NCI-H128 (cell line): ENCODE data around the gene MRPL19.
A peak's percentile ranks its signal among the peaks of the same experiment; 100 is the strongest.
"Not testable (repeated sequence)": the region's sequence is repeated elsewhere in the genome, so short reads cannot be mapped to it uniquely, and the experiment has no call there.

Source experiments
- DNase-seq: peaks from one replicate; lab custom pipeline; 2025; ENCODE audit not compliant: unreplicated experiment; lab: John Stamatoyannopoulos, UW

MRPL19 gene

DNA sequence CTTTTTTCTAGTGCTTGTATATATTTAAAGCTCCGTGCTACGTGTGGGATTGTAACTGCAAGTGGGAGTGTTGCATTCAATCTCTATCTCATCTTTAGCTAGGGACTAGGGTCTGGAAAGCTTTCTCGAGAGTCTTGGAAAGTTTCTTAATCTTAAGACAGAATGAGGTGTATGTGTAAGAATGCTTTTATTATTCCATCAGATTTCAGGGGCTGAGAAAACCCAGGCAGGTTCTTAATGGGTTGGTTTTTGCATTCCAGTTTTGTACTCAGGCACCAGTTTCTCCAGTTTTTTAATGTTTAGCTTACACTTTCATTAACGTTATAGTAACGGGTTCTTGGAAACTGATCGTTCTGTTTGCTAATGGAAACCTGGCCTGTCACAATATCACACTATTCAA lies 20.3 kb downstream of the MRPL19 start:
- no peak for DNase-seq

DNA sequence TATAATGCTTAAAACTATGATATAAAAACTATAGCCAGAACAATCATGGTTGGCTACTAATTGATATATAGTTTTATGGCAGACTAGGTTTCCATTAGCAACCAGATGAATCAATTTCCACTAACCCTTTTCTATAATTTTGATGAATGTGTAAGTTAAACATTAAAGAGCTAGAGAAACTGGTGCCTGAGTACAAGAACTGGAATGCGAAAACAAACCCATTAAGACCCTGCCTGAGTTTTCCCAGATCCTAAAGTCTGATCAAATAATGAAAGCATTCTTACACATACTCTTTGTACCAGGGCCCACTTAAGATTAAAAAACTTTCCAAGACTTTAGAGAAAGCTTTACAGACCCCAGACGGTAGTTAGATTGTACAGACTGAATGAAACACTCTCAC lies 21.3 kb downstream of the MRPL19 start:
- no peak for DNase-seq

DNA sequence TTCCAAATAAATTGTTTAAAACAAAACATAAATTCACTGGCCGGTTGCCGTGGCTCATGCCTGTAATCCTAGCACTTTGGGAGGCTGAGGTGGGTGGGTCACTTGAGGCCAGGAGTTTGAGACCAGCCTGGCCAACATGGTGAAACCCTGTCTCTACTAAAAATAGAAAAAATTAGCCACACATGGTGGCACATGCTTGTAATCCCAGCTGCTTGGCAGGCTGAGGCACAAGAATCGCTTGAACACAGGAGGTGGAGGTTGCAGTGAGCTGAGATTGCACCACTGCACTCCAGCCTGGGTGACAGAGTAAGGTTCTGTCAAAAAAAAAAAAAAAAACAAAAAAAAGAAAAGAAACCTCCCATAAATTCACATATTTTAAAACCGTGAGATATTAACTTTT lies 28.8 kb downstream of the MRPL19 start:
- not testable (repeated sequence) for DNase-seq

DNA sequence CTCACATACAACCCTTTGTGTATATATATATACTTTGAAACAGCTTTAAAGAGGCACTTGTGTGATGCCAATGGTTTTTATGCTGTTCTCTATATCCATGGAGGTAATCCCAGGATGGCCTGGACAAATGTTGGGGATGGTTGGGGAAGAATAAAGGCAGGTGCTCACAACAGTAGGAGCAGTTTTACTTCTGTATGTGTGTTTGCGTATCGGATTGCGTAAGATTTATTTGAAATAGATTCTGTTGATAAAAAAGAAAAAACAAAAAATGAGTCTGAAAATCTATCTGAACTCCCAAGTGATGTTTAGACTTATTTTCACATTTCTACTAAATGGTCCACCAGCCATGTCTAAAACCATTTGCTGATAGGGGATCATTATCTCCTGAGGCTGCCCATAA lies 29.3 kb downstream of the MRPL19 start:
- no peak for DNase-seq

DNA sequence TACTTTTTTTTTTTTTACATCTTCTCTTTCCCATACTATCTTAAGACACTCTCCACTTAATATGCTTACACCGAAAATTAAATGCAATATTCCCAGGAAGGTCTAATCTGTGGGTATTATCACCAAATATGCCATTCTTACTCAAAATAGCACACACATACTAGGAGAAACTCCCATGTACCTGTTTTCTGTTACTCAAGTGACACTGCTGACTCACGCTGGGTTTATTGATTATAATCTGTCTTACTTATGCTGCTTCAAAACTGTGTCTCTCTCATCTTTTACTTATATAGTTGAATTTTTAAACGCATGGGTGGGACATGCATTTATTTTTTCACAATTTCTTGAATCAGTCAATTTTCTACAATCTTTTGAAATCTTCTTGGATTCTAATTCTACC lies 29.9 kb downstream of the MRPL19 start:
- no peak for DNase-seq

DNA sequence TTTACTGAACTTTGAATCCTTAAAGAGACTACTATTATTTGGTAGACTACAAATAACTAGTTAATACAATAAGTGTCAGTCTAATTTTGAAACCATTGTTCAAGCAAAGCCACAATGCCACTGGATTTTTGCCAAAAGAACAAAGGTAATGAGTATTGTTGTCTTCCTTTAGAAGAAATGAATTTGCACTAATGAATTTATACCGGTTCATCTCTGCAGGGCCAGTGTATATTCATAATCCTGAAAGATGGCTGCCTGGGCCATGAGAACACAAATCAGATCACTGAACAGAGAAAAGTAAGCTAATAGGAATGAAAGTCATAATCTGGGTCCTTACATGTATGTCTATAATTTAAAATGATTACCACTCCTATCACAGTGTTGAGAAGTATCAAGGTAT lies 33.0 kb downstream of the MRPL19 start:
- no peak for DNase-seq

DNA sequence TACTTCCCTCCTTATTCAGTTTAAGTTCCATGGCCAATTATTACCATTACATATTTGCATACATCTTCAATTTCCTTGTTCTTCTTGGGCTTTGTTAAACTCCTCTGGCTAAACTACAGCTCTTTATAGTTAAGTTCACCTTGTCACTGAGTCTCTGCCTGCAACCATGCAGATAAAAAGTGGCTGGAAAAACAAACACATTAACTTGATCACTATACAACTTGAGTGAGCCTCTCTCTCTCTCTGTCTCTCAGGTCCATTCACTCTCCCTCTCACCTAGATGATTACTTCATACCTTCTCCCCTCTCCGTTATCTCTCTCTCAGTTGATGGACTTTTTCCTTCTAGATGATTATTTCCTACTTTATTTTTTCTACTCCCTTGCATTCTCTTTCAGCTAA lies 33.8 kb downstream of the MRPL19 start:
- DNase-seq = no peak

DNA sequence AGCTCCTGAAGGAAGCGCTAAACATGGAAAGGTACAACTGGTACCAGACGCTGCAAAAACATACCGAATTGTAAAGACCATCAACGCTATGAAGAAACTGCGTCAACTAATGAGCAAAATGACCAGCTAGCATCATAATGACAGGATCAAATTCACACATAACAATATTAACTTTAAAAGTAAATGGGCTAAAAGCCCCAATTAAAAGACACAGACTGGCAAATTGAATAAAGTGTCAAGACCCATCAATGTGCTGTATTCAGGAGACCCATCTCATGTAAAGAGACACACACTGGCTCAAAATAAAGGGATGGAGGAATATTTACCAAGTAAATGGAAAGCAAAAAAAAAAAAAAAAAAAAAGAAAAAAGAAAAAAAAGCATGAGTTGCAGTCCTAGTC lies 36.8 kb downstream of the MRPL19 start:
- DNase-seq = not testable (repeated sequence)

DNA sequence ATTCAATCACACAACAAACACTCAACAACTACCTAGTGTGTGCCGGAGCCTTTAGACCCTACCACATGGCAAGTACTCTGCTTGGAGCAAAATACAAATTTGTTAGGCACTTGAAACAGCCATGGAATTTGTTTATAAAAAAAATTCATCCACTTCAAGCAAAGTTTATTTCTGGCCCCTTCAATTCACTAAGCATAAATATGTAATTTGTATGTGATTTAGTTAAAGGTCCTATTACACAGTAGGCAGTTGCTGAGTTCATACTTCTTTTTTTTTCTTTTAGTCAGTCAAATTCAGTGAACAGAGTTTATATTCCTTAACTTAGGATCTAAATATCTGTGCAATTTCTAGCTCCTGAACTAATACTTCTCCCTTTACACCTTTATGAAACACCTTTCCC lies 41.6 kb downstream of the MRPL19 start:
- DNase-seq = no peak

DNA sequence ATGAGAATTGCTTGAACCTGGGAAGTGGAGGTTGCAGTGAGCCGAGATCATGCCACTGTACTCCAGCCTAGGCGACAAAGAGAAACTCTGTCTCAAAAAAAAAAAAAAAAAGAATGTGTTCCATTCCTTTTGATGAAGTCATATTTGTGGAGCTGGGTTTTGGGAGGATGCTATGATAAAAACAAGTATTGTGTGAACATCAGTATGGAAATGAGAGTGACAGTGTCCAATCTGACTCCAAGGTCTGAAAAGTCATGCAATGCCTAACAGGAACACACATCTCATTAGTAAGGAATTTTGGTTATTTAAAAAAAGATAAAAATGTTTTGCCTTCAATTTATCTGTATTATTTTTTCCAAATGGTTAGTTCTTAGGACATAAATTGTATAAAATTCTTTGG lies 52.3 kb downstream of the MRPL19 start:
- DNase-seq = no peak

DNA sequence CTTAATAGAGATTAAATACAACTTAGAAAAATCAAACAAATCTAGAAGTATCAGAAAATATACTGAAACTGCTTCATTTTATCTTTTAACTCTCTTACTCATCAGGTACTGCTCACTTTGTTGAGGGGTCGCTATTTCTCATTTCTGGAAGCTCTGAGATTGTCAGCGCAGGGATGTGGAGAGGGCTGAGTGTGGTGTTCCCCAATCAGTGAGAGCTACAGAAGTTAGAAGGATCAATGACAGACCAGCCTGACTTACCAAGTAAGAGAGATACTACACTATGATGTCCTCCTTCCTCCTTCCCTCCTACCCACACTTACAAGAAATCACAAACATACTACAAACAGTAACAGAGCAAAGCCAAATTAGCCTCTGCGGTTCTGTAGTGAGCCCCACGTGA lies 56.0 kb downstream of the MRPL19 start:
- no peak for DNase-seq

DNA sequence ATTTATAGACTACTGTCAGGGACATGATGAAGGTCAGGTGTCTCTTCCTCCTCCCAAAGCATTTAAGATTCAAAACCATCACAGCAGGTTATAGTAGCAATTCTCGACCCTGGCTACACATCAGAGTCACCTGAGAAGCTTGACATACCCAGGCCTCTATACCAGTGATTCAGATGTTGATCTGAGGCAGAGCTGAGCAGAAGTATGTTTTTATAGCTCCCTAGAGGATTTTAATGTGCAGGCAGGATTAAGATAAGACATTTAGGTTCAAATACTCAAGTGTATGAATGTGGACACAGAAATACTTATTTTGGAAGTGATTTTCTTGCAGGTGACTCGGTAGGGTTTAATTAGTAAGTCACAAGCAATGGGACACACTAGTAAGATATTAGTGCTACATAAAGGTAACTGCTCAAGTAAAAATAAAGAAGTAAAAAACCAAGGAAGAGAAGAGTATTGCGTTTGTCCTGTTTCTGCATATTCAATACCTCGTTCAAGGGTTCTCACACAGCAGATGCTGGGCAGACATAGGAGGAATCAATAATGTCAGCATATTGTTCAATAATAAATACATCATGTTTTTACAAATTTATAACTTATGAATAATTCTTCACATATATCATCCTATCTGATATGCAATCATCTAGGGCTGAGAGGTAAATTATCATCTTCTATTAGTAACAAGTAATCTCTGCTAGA lies 57.2 kb downstream of the MRPL19 start:
- DNase-seq = no peak

DNA sequence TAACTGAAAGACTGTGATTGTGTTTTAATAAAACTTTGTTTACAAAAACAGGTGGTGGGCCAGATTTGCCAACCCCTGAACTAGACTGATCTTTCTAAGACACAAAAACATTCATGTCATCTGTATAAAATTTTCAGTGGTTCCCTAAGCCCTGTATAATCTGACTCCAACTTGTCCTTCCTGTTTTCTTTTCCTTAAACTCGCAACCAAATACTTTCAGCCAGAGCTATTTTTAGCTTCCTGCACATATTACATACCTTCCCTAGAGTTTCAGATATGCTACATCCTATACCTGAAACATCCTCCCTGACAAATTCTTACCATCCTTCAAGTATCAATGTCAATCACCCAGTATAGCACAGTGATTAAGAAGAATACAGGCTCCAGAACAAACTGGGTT lies 59.3 kb downstream of the MRPL19 start:
- no peak for DNase-seq

DNA sequence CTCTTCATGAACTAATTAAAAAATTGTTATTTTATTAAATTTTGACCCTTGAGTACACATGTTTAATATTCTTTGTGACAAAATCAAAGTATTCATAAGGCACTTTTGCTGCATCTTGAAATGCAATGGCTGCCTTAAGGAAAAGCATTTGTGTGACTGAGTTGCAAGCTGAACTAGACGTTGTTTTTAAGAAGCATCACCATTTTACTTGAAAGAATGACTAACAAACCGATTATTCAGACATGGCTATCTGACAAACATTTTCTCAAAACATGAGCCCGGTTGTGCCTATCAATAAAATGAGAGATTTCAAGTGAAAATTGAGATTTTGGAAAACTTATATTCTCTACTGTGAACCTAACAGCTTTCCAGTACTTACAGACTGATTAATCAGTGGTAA lies 61.3 kb downstream of the MRPL19 start:
- DNase-seq = no peak

DNA sequence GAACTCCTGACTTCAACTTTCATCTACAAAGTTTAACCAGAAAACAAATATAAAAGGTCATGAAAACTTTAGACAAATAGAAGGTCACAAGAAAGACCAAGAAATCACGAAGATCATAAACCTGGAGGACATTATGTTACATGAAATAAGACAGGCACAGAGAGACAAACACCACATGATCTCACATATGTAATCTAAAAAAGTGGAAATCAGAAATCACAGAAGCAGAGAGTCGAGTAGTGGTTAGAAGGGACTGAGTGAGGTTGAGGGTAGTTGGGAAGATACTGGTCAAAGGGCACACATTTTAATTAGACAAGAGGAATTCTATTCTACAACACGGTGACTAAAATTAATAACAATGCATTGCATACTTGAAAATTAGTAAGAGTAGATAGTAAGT lies 62.7 kb downstream of the MRPL19 start:
- DNase-seq = no peak

DNA sequence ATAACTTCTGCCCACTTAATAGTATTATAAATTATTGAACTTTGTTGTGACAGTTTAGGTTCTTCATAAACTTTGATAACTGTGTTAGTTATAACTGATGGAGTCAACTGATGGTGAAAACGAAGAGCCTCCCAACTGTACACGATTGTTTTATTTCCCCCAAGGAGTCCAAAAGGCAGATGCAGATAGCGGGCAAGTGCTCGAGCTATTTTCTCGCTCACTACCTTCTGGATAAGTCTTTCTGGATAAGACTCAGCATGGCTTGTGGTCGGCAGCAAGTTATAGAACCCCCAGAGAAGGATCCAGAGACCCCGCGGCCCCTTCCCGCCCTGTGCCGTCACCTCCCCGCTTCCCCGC lies 63.6 kb downstream of the MRPL19 start:
- no peak for DNase-seq

DNA sequence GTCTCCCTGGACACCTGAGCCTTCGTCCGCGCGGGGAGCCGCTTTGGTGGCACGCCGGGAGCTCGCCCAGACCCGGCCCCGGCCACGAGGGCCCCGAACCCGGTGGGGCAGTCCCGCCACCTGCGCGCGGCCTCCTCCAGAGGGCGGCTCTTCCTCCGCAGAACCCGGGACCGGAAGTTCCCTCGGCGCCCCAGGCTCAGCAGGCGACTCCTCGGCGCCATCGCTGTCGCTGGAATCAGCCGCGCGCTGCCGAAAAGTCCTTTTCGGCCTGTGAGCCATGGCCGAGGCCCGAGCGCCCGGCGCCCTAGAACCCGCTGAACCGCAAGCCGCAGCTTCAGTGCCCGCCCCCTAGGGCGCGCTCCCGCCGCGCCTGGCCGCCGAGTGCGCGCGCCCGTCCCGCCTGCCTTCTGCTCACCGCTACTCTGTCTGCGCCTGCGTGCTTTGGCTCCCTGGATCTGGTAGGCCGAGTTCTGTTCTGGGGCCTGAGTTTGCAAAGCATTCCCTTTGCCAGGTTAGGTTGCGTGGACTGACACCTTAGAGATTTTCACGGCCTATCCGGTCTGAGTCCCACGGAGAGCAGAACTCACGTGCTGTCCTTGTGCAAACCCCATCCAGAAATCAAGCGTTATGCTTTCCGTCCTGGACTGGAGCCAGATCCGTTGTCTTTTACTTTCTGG lies 64.1 kb downstream of the MRPL19 start, which contains the start of gene GCFC2:
Gene GCFC2, minus strand, starts transcription at position 339 of the 677 bp plus-strand sequence. Its CDS starts 60 bp downstream, at position 279.
- peak; percentile 69 for DNase-seq

DNA sequence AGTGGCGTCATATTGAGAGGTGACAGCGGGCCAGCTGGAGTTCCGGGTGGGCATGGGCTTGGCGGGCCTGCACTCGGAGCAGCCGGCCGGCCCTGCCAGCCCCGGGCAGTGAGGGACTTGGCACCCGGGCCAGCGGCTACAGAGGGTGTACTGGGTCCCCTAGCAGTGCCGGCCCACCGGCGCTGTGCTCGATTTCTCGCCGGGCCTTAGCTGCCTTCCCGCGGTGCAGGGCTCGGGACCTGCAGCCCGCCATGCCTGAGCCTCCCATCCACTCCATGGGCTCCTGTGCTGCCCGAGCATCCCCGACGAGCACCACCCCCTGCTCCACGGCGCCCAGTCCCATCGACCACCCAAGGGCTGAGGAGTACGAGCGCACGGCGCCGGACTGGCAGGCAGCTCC lies 65.0 kb downstream of the MRPL19 start:
- DNase-seq = not testable (repeated sequence)

DNA sequence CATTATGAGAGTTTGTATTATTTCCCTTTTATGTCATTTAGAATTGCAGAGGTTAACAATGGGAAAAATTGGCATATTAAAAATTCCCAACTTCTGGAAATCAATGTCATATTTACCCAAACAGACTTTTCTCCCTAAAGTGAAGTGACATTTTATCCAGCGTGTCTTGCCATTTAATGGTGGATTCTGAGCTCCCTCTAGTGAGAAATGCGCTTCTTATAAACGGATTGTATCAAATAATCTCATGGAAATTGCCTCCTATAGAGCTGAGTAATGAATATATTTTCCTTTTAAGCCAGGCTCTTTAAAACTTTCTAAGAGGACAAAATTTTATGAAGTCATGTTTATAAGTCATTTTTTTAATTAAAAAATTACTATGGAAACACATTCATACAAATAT lies 69.8 kb downstream of the MRPL19 start:
- DNase-seq = no peak

DNA sequence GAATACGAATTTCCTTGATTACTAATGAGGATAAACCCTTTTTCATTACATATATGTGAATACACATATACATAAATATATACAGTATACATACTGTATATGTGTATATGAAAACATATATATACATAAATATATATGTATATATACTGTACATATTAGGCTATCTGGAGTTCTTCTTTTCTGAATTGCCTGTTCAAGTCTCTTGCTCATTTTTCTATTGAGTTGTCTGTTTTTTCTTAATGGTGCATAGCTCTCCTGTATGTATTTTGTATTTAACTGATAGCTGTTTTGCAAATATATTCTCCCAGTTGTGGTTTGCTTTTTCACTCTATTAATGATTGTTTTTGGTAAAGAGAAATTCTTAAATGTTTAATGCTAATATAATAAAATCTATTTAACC lies 73.0 kb downstream of the MRPL19 start:
- DNase-seq = no peak

DNA sequence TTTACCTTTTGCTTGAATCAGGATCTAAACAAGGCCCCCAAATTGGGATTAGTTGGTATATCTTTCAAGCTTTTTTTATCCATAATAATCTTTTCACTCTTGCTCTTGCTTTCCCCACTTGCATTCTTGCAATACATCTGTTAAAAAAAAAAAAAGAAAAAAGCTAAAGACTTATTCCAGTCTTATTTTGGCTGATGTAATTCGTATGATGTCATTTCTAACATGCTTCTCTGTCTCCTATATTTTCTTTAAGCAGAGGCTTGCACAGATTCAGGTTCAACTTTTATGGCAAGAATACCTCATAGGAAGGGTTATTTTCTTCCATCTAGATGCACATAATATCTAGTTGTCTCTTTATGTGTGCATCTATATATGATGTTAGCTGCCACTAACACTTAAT lies 73.9 kb downstream of the MRPL19 start:
- DNase-seq = no peak

DNA sequence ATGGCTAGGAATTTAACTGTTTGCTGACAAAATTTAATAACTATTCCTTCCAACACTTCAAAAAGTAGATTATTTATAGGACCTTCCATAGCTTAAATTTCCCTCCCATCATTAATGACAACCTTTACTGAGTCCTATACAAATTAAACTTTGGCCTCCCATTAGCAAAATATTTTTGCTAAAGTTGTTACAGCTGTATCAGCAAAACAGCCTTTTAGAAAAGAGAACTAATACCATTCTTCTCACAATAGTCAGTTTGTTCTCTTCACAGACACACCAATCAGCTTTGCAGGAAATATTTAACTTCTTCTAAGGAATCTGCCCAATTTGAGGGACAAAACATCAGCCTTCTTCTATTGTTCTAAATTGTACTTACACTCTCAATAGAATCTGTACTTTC lies 76.1 kb downstream of the MRPL19 start:
- no peak for DNase-seq
